HEK293 (cell line): Measurements from ENCODE around the gene KCNK1.

Experiments
- CTCF ChIA-PET: fragments of 350-600 bp; formaldehyde crosslinking; extraction: SDS; loops from one replicate; lab custom pipeline; 2021; ENCODE audit warnings: antibody characterized with exemption; lab: Yijun Ruan, JAX
- POLR2A ChIA-PET: fragments of 300-600 bp; formaldehyde crosslinking; extraction: SDS; loops from one replicate; lab custom pipeline; 2020; ENCODE audit warnings: antibody characterized with exemption, inconsistent platforms; lab: Yijun Ruan, JAX
- H3K27ac ChIP-seq: fragments of 200-500 bp; sonication (Bioruptor generic); 2 replicates; pipeline ENCODE4 v1.5.1; 2014; ENCODE audit warnings: low read depth, low read length, control low read depth, inconsistent platforms; ENCODE audit errors: extremely low read depth
- H3K36me3 ChIP-seq, 2 experiments: fragments of 200-500 bp in 1 of 2; sonication (Bioruptor generic) in 1 of 2; 1 replicate in 1 of 2; 2 replicates in 1 of 2; pipeline ENCODE4 v1.5.1; 2014 to 2017; ENCODE audit warnings: inconsistent platforms in 2 of 2, low read length in 2 of 2; ENCODE audit not compliant: control insufficient read depth in 2 of 2, insufficient read depth in 1 of 2
- H3K4me1 ChIP-seq: fragments of 200-500 bp; sonication (Bioruptor generic); 2 replicates; pipeline ENCODE4 v1.5.1; 2014; ENCODE audit warnings: mild to moderate bottlenecking, low read length, inconsistent platforms; ENCODE audit not compliant: control insufficient read depth, insufficient read depth
- H3K4me3 ChIP-seq: 2 replicates; pipeline ENCODE4 v1.5.1; 2011; ENCODE audit warnings: low read depth, mild to moderate bottlenecking, control low read depth, low read length, moderate library complexity
- H3K9me3 ChIP-seq: fragments of 200-500 bp; sonication (Bioruptor generic); 2 replicates; pipeline ENCODE4 v1.5.1; 2014; ENCODE audit warnings: low read depth, low read length, inconsistent platforms; ENCODE audit not compliant: control insufficient read depth, insufficient read depth
- BCL11A ChIP-seq: fragments of 450-650 bp; formaldehyde crosslinking; IDR thresholded peaks from 2 replicates; pipeline ENCODE4 v1.5.1; 2016; ENCODE audit warnings: low read depth, missing biosample characterization, missing genetic modification characterization
- HOXD13 ChIP-seq: sonication (generic); formaldehyde crosslinking; IDR thresholded peaks from 2 replicates; pipeline ENCODE4 v1.8.0; 2022; ENCODE audit warnings: missing genetic modification reagents, borderline replicate concordance
- SALL2 ChIP-seq: fragments of 450-650 bp; formaldehyde crosslinking; IDR thresholded peaks from 2 replicates; pipeline ENCODE4 v1.5.0; 2017; ENCODE audit warnings: missing biosample characterization, mild to moderate bottlenecking, missing genetic modification characterization, borderline replicate concordance
- SCRT2 ChIP-seq: fragments of 450-650 bp; formaldehyde crosslinking; IDR thresholded peaks from 2 replicates; pipeline ENCODE4 v1.5.1; 2016; ENCODE audit warnings: missing biosample characterization, missing genetic modification characterization
- ZBTB21 ChIP-seq: fragments of 450-650 bp; formaldehyde crosslinking; IDR thresholded peaks from 2 replicates; pipeline ENCODE4 v1.5.1; 2017; ENCODE audit warnings: missing biosample characterization, missing genetic modification characterization
- ZNF10 ChIP-seq: fragments of 450-650 bp; formaldehyde crosslinking; IDR thresholded peaks from 2 replicates; pipeline ENCODE4 v1.5.1; 2017; ENCODE audit warnings: missing biosample characterization, missing genetic modification characterization
- ZNF202 ChIP-seq: fragments of 450-650 bp; formaldehyde crosslinking; IDR thresholded peaks from 2 replicates; pipeline ENCODE4 v1.5.1; 2016; ENCODE audit warnings: missing biosample characterization, missing genetic modification characterization, borderline replicate concordance
- ZNF211 ChIP-seq: fragments of 450-650 bp; formaldehyde crosslinking; IDR thresholded peaks from 2 replicates; pipeline ENCODE4 v1.5.1; 2016; ENCODE audit warnings: low read depth, missing biosample characterization, missing genetic modification characterization
- ZNF223 ChIP-seq: fragments of 450-650 bp; formaldehyde crosslinking; IDR thresholded peaks from 2 replicates; pipeline ENCODE4 v1.5.1; 2016; ENCODE audit warnings: missing biosample characterization, missing genetic modification characterization
- ZNF248 ChIP-seq: fragments of 450-650 bp; formaldehyde crosslinking; IDR thresholded peaks from 2 replicates; pipeline ENCODE4 v1.5.1; 2017; ENCODE audit warnings: missing biosample characterization, missing genetic modification characterization
- ZNF302 ChIP-seq: fragments of 450-650 bp; formaldehyde crosslinking; IDR thresholded peaks from 2 replicates; pipeline ENCODE4 v1.5.1; 2016; ENCODE audit warnings: missing biosample characterization, missing genetic modification characterization, low read depth
- ZNF324 ChIP-seq: fragments of 450-650 bp; formaldehyde crosslinking; IDR thresholded peaks from 2 replicates; pipeline ENCODE4 v1.5.1; 2016; ENCODE audit warnings: missing biosample characterization, missing genetic modification characterization
- ZNF335 ChIP-seq: fragments of 450-650 bp; formaldehyde crosslinking; conservative IDR thresholded peaks from 2 replicates; pipeline ENCODE4 v1.5.1; 2016; ENCODE audit warnings: missing biosample characterization, missing genetic modification characterization
- ZNF350 ChIP-seq: fragments of 450-650 bp; formaldehyde crosslinking; IDR thresholded peaks from 2 replicates; pipeline ENCODE4 v1.5.0; 2017; ENCODE audit warnings: missing biosample characterization, mild to moderate bottlenecking, missing genetic modification characterization
- ZNF366 ChIP-seq: fragments of 450-650 bp; formaldehyde crosslinking; conservative IDR thresholded peaks from 2 replicates; pipeline ENCODE4 v1.5.1; 2016; ENCODE audit warnings: missing biosample characterization, missing genetic modification characterization
- ZNF394 ChIP-seq: fragments of 450-650 bp; formaldehyde crosslinking; IDR thresholded peaks from 2 replicates; pipeline ENCODE4 v1.5.1; 2016; ENCODE audit warnings: missing biosample characterization, missing genetic modification characterization, mild to moderate bottlenecking, moderate library complexity, borderline replicate concordance
- ZNF404 ChIP-seq: fragments of 450-650 bp; formaldehyde crosslinking; IDR thresholded peaks from 2 replicates; pipeline ENCODE4 v1.5.1; 2017; ENCODE audit warnings: missing biosample characterization, missing genetic modification characterization
- ZNF426 ChIP-seq: fragments of 450-650 bp; formaldehyde crosslinking; IDR thresholded peaks from 2 replicates; pipeline ENCODE4 v1.5.1; 2017; ENCODE audit warnings: missing biosample characterization, missing genetic modification characterization, mild to moderate bottlenecking, inconsistent platforms, moderate library complexity
- ZNF600 ChIP-seq: fragments of 450-650 bp; formaldehyde crosslinking; IDR thresholded peaks from 2 replicates; pipeline ENCODE4 v1.5.1; 2016; ENCODE audit warnings: missing biosample characterization, missing genetic modification characterization
- ZNF626 ChIP-seq: fragments of 450-650 bp; sonication (Bioruptor Pico); formaldehyde crosslinking; IDR thresholded peaks from 2 replicates; pipeline ENCODE4 v1.5.1; 2018; ENCODE audit warnings: missing biosample characterization, missing genetic modification characterization, inconsistent platforms
- ZNF629 ChIP-seq: fragments of 450-650 bp; formaldehyde crosslinking; IDR thresholded peaks from 2 replicates; pipeline ENCODE4 v1.5.1; 2017; ENCODE audit warnings: missing biosample characterization, missing genetic modification characterization
- ZNF830 ChIP-seq: fragments of 450-650 bp; IDR thresholded peaks from 2 replicates; pipeline ENCODE4 v1.5.0; 2018; ENCODE audit warnings: missing biosample characterization, missing genetic modification characterization, low read depth, mild to moderate bottlenecking, moderate library complexity
- TF ChIP-seq, protein P1 (sequence below): sonication (generic); formaldehyde crosslinking; IDR thresholded peaks from 2 replicates; pipeline ENCODE4 v1.8.1; 2022; ENCODE audit warnings: mild to moderate bottlenecking, moderate library complexity, missing genetic modification reagents
- TF ChIP-seq, protein P2 (sequence below): fragments of 450-650 bp; IDR thresholded peaks from 2 replicates; pipeline ENCODE4 v1.5.1; 2018; ENCODE audit warnings: missing biosample characterization, mild to moderate bottlenecking, missing genetic modification characterization
- TF ChIP-seq, protein P3 (sequence below): fragments of 450-650 bp; formaldehyde crosslinking; conservative IDR thresholded peaks from 2 replicates; pipeline ENCODE4 v1.5.1; 2016; ENCODE audit warnings: low read depth, missing biosample characterization, missing genetic modification characterization
- TF ChIP-seq, protein P4 (sequence below): fragments of 450-650 bp; formaldehyde crosslinking; IDR thresholded peaks from 2 replicates; pipeline ENCODE4 v1.5.1; 2017; ENCODE audit warnings: missing biosample characterization, missing genetic modification characterization
- TF ChIP-seq, protein P5 (sequence below): fragments of 450-650 bp; formaldehyde crosslinking; IDR thresholded peaks from 2 replicates; pipeline ENCODE4 v1.5.1; 2016; ENCODE audit warnings: missing biosample characterization, missing genetic modification characterization
- TF ChIP-seq, protein P6 (sequence below): fragments of 450-650 bp; formaldehyde crosslinking; IDR thresholded peaks from 2 replicates; pipeline ENCODE4 v1.5.1; 2016; ENCODE audit warnings: missing biosample characterization, missing genetic modification characterization

Gene KCNK1

DNA sequence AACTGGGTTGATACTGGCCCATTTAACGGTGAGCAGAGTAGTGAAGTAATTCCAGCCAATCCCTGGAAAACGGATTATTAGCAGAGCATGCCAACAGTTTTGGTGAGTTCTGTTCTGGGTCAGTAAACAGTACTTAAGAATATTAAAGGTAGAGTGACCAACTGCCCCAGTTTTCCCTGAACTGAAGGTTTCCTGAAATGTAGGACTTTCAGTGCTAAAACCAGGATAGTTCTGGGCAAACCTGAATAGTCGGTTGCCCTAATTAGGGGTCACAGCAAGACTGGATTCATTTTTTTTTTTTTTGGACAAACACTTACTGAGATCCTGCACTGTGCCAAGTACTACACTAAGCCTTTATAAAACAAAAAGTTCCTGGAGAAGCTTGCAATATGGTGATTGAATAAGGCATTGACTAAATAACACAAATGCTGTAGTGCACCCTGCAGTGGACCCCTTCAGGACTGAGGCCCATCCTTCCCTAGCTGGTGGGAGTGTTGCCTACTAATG lies 75.9 kb downstream of the KCNK1 start:
- POLR2A ChIA-PET: interaction anchor here (0.5 to 0.6 kb wide), 2 partner anchors 76 to 114 kb away, joined by 3 to 4 read pairs; partner anchors contain the start of gene KCNK1

DNA sequence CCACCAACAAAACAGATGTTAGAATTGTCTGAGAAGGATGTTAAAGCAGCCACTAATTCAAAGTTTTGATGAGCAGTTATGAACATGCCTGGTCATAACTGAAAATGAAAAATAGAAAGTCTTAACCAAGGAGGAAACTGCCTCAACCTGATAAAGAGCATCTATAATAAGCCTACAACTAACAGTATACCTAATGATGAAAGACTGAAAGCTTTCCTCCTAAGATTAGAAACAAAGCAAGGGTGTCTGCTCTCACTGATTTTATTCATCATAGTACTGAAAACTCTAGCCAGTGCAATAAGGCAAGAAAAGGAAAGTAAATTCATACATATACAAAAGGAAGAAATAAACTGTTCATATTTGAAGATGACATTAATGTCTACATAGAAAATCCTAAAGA lies 82.0 kb downstream of the KCNK1 start:
- H3K27ac ChIP-seq: no peak overlapping the region
- H3K36me3 ChIP-seq: no peaks in the 10 kb centered on the region
- H3K4me1 ChIP-seq: no peaks in the 10 kb centered on the region
- no peaks in the 10 kb centered on the region for H3K9me3 ChIP-seq
- POLR2A ChIA-PET: no interaction called here
- no peak overlapping the region for H3K4me3 ChIP-seq
- CTCF ChIA-PET: no interaction called here
- TF ChIP-seq SALL2: no peak
- no peak for TF ChIP-seq ZNF335 (tag by site-specific recombination)
- no peak for TF ChIP-seq ZNF600 (tag by site-specific recombination)
- no peak for TF ChIP-seq ZNF626 (tag by site-specific recombination)
- no peak for TF ChIP-seq SCRT2 (tag by site-specific recombination)
- TF ChIP-seq ZNF202 (tag by site-specific recombination): no peak
- TF ChIP-seq ZNF302: no peak
- TF ChIP-seq, protein P1, sequence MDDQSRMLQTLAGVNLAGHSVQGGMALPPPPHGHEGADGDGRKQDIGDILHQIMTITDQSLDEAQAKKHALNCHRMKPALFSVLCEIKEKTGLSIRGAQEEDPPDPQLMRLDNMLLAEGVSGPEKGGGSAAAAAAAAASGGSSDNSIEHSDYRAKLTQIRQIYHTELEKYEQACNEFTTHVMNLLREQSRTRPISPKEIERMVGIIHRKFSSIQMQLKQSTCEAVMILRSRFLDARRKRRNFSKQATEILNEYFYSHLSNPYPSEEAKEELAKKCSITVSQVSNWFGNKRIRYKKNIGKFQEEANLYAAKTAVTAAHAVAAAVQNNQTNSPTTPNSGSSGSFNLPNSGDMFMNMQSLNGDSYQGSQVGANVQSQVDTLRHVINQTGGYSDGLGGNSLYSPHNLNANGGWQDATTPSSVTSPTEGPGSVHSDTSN (CRISPR knock-in tag): no peak
- TF ChIP-seq ZNF223 (tag by site-specific recombination): no peak
- TF ChIP-seq, protein P2, sequence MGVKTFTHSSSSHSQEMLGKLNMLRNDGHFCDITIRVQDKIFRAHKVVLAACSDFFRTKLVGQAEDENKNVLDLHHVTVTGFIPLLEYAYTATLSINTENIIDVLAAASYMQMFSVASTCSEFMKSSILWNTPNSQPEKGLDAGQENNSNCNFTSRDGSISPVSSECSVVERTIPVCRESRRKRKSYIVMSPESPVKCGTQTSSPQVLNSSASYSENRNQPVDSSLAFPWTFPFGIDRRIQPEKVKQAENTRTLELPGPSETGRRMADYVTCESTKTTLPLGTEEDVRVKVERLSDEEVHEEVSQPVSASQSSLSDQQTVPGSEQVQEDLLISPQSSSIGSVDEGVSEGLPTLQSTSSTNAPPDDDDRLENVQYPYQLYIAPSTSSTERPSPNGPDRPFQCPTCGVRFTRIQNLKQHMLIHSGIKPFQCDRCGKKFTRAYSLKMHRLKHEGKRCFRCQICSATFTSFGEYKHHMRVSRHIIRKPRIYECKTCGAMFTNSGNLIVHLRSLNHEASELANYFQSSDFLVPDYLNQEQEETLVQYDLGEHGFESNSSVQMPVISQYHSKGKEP (tag by site-specific recombination): no peak

More for the DNA sequence above, 75.9 kb downstream of the KCNK1 start:
- TF ChIP-seq ZNF629 (tag by site-specific recombination) (no peak), ZNF324 (tag by site-specific recombination) (no peak), BCL11A (tag by site-specific recombination) (no peak), HOXD13 (CRISPR knock-in tag) (no peak), ZNF426 (no peak), ZBTB21 (no peak), ZNF248 (tag by site-specific recombination) (no peak), ZNF223 (tag by site-specific recombination) (no peak), ZNF404 (tag by site-specific recombination) (no peak), ZNF366 (tag by site-specific recombination) (no peak), ZNF394 (tag by site-specific recombination) (no peak), ZNF830 (tag by site-specific recombination) (no peak), ZNF10 (no peak), ZNF211 (tag by site-specific recombination) (no peak), ZNF350 (tag by site-specific recombination) (no peak)
- TF ChIP-seq, protein P3, sequence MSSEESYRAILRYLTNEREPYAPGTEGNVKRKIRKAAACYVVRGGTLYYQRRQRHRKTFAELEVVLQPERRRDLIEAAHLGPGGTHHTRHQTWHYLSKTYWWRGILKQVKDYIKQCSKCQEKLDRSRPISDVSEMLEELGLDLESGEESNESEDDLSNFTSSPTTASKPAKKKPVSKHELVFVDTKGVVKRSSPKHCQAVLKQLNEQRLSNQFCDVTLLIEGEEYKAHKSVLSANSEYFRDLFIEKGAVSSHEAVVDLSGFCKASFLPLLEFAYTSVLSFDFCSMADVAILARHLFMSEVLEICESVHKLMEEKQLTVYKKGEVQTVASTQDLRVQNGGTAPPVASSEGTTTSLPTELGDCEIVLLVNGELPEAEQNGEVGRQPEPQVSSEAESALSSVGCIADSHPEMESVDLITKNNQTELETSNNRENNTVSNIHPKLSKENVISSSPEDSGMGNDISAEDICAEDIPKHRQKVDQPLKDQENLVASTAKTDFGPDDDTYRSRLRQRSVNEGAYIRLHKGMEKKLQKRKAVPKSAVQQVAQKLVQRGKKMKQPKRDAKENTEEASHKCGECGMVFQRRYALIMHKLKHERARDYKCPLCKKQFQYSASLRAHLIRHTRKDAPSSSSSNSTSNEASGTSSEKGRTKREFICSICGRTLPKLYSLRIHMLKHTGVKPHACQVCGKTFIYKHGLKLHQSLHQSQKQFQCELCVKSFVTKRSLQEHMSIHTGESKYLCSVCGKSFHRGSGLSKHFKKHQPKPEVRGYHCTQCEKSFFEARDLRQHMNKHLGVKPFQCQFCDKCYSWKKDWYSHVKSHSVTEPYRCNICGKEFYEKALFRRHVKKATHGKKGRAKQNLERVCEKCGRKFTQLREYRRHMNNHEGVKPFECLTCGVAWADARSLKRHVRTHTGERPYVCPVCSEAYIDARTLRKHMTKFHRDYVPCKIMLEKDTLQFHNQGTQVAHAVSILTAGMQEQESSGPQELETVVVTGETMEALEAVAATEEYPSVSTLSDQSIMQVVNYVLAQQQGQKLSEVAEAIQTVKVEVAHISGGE (tag by site-specific recombination): no peak
- TF ChIP-seq, protein P4, sequence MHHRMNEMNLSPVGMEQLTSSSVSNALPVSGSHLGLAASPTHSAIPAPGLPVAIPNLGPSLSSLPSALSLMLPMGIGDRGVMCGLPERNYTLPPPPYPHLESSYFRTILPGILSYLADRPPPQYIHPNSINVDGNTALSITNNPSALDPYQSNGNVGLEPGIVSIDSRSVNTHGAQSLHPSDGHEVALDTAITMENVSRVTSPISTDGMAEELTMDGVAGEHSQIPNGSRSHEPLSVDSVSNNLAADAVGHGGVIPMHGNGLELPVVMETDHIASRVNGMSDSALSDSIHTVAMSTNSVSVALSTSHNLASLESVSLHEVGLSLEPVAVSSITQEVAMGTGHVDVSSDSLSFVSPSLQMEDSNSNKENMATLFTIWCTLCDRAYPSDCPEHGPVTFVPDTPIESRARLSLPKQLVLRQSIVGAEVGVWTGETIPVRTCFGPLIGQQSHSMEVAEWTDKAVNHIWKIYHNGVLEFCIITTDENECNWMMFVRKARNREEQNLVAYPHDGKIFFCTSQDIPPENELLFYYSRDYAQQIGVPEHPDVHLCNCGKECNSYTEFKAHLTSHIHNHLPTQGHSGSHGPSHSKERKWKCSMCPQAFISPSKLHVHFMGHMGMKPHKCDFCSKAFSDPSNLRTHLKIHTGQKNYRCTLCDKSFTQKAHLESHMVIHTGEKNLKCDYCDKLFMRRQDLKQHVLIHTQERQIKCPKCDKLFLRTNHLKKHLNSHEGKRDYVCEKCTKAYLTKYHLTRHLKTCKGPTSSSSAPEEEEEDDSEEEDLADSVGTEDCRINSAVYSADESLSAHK (tag by site-specific recombination): no peak
- TF ChIP-seq, protein P5, sequence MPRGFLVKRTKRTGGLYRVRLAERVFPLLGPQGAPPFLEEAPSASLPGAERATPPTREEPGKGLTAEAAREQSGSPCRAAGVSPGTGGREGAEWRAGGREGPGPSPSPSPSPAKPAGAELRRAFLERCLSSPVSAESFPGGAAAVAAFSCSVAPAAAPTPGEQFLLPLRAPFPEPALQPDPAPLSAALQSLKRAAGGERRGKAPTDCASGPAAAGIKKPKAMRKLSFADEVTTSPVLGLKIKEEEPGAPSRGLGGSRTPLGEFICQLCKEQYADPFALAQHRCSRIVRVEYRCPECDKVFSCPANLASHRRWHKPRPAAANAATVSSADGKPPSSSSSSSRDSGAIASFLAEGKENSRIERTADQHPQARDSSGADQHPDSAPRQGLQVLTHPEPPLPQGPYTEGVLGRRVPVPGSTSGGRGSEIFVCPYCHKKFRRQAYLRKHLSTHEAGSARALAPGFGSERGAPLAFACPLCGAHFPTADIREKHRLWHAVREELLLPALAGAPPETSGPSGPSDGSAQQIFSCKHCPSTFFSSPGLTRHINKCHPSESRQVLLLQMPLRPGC (tag by site-specific recombination): no peak
- TF ChIP-seq, protein P6, sequence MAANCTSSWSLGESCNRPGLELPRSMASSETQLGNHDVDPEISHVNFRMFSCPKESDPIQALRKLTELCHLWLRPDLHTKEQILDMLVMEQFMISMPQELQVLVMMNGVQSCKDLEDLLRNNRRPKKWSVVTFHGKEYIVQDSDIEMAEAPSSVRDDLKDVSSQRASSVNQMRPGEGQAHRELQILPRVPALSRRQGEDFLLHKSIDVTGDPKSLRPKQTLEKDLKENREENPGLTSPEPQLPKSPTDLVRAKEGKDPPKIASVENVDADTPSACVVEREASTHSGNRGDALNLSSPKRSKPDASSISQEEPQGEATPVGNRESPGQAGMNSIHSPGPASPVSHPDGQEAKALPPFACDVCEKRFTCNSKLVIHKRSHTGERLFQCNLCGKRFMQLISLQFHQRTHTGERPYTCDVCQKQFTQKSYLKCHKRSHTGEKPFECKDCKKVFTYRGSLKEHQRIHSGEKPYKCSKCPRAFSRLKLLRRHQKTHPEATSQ (tag by site-specific recombination): no peak
- Histone ChIP-seq H3K4me1 (no peaks in the 10 kb centered on the region), H3K9me3 (no peaks in the 10 kb centered on the region), H3K4me3 (no peak overlapping the region), H3K27ac (no peak overlapping the region), H3K36me3 (no peaks in the 10 kb centered on the region)
- CTCF ChIA-PET: interaction anchor here (1.5 kb wide), 1 partner anchor 10 kb away, joined by 5 read pairs; no protein-coding TSS in a partner anchor
